ENCODE measurements around the gene PCDHGA9.
"Not testable (repeated sequence)": the region's sequence is repeated elsewhere in the genome, so short reads cannot be mapped to it uniquely, and the experiment has no call there.

PCDHGA9 gene

GRCh38 chr5:141409598-141410306 is 7.2 kb downstream of the PCDHGA9 start:
- DNase-seq (ENCODE audit: insufficient read length) (no peak), FAIRE-seq (no peak)
- TF ChIP-seq TAF1 (IDR thresholded peaks at IDR 0.05; ENCODE audit: borderline replicate concordance, low read depth, low read length) (no peak), POLR2A (IDR thresholded peaks at IDR 0.05; ENCODE audit: low read depth, low read length) (no peak), POLR2AphosphoS5 (IDR thresholded peaks at IDR 0.05; ENCODE audit: low read depth, low read length) (no peak)

- no peak for TF ChIP-seq POLR2A (IDR thresholded peaks at IDR 0.05; ENCODE audit: low read depth, low read length)
- TF ChIP-seq TAF1 (IDR thresholded peaks at IDR 0.05; ENCODE audit: borderline replicate concordance, low read depth, low read length): no peak
- no peak for TF ChIP-seq POLR2AphosphoS5 (IDR thresholded peaks at IDR 0.05; ENCODE audit: low read depth, low read length)
- FAIRE-seq (no peak), DNase-seq (ENCODE audit: insufficient read length) (no peak)
Measured at GRCh38 chr5:141411575-141411974, 9.0 kb downstream of the PCDHGA9 start.

GRCh38 chr5:141412854-141413539 is 10.4 kb downstream of the PCDHGA9 start, which contains the start of gene PCDHGA10:
Gene PCDHGA10, plus strand, starts transcription at chr5:141412987. Its CDS starts 189 bp downstream, at chr5:141413176.
- FAIRE-seq: peak; percentile 17
- DNase-seq (ENCODE audit: insufficient read length): peak; percentile 47
- TF ChIP-seq TAF1 (IDR thresholded peaks at IDR 0.05; ENCODE audit: borderline replicate concordance, low read depth, low read length) (no peak), POLR2AphosphoS5 (IDR thresholded peaks at IDR 0.05; ENCODE audit: low read depth, low read length) (no peak), POLR2A (IDR thresholded peaks at IDR 0.05; ENCODE audit: low read depth, low read length) (no peak)

- DNase-seq (ENCODE audit: insufficient read length): no peak
- FAIRE-seq: no peak
Measured at GRCh38 chr5:141413540-141414069, 11.0 kb downstream of the PCDHGA9 start.

GRCh38 chr5:141414548-141415274 is 12.1 kb downstream of the PCDHGA9 start:
- FAIRE-seq; DNase-seq (ENCODE audit: insufficient read length): not testable (repeated sequence)

More at GRCh38 chr5:141413540-141414069, 11.0 kb downstream of the PCDHGA9 start:
- no peak for TF ChIP-seq POLR2A (IDR thresholded peaks at IDR 0.05; ENCODE audit: low read depth, low read length)
- no peak for TF ChIP-seq POLR2AphosphoS5 (IDR thresholded peaks at IDR 0.05; ENCODE audit: low read depth, low read length)
- TF ChIP-seq TAF1 (IDR thresholded peaks at IDR 0.05; ENCODE audit: borderline replicate concordance, low read depth, low read length): no peak

- FAIRE-seq; DNase-seq (ENCODE audit: insufficient read length): not testable (repeated sequence)
Measured at GRCh38 chr5:141415275-141415618, 12.7 kb downstream of the PCDHGA9 start.

GRCh38 chr5:141417494-141418172 is 15.1 kb downstream of the PCDHGA9 start, which contains the start of gene PCDHGB7:
Gene PCDHGB7, plus strand, starts transcription at chr5:141417677. Its CDS starts 183 bp downstream, at chr5:141417860.
- FAIRE-seq: peak; percentile 79
- DNase-seq (ENCODE audit: insufficient read length): peak; percentile 54

- FAIRE-seq: no peak
- TF ChIP-seq POLR2AphosphoS5 (IDR thresholded peaks at IDR 0.05; ENCODE audit: low read depth, low read length) (no peak), TAF1 (IDR thresholded peaks at IDR 0.05; ENCODE audit: borderline replicate concordance, low read depth, low read length) (no peak), POLR2A (IDR thresholded peaks at IDR 0.05; ENCODE audit: low read depth, low read length) (no peak)
- no peak for DNase-seq (ENCODE audit: insufficient read length)
Measured at GRCh38 chr5:141419074-141419880, 16.7 kb downstream of the PCDHGA9 start.

GRCh38 chr5:141420855-141421488 is 18.4 kb downstream of the PCDHGA9 start, which contains the start of gene PCDHGA11:
Gene PCDHGA11, plus strand, starts transcription at chr5:141421051. Its CDS starts 177 bp downstream, at chr5:141421228.
- peak; percentile 76 for FAIRE-seq
- TF ChIP-seq POLR2AphosphoS5 (IDR thresholded peaks at IDR 0.05; ENCODE audit: low read depth, low read length): no peak
- no peak for TF ChIP-seq POLR2A (IDR thresholded peaks at IDR 0.05; ENCODE audit: low read depth, low read length)
- no peak for TF ChIP-seq TAF1 (IDR thresholded peaks at IDR 0.05; ENCODE audit: borderline replicate concordance, low read depth, low read length)
- DNase-seq (ENCODE audit: insufficient read length): peak; percentile 44

GRCh38 chr5:141421489-141421855 is 18.9 kb downstream of the PCDHGA9 start:
- no peak for DNase-seq (ENCODE audit: insufficient read length)
- no peak for FAIRE-seq
- TF ChIP-seq TAF1 (IDR thresholded peaks at IDR 0.05; ENCODE audit: borderline replicate concordance, low read depth, low read length) (no peak), POLR2AphosphoS5 (IDR thresholded peaks at IDR 0.05; ENCODE audit: low read depth, low read length) (no peak), POLR2A (IDR thresholded peaks at IDR 0.05; ENCODE audit: low read depth, low read length) (no peak)

Data from GM12892 (cell line).